Medulla oblongata (tissue), 1 donor: Measurements from ENCODE around the gene GJA3.

Experiments used
- DNase-seq: peaks from one replicate; pipeline ENCODE4 v3.0.0-alpha.2; 2015; ENCODE audit errors: extremely low spot score

The GJA3 gene

DNA sequence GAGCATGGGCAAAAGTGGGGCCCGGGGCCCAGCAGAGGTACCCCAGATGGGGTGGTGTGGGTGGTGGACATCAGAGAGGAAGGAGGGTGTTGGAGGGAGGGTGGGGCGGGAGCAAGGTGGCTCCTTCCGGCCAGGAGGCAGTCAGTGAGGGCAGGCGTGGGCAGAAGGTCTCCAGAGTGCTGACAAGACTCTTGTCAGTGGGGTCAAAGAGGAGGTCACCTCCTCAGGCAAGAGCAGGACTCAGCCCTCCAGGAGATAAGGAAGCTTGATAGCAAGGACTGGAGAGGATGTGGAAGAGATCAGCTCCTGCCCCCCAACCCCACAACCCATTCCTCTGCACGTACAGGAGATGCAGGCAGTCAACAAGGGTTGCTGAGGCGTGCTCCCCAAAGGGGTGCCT, 9.8 kb downstream of the GJA3 start:
- DNase-seq = no peak

DNA sequence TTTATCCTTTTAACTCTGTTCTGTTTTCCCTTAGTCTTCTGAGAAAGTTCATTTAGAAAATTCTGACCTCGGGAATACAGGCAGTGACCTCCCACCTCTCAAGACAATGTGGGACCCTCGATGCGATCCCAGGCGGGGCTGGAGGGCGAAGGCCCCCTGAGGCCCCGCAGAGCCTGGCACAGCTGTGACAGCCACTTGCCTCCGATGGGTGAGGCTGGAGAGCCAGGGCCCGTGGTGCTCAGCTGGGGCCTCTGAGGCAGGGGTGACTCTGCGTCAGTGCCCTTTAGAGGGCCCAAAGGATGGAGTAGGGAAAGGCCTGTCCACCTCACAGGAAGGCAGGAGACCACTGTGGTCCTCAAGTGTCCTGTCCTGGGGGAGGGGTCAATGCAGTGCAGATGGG, 10.3 kb downstream of the GJA3 start:
- no peak for DNase-seq

DNA sequence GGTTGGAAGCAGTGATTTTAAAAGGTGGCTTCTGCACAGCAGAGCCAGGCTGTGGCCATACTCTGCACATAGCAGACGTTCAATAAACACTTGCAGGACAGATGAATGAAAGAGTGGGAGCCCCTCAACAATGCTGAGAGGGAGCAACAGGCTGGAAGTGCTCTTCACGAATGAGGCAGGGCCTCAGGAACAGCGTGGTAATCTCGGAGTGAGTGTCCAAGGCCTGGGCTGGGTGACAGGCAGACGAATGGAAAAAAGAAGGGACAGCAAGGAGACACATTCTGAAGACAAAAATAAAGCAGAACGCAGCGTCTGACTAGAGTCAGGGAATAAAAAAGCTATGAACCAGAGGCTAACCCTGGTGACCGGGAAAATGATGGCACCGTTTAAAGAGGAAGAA, 11.1 kb downstream of the GJA3 start:
- no peak for DNase-seq

DNA sequence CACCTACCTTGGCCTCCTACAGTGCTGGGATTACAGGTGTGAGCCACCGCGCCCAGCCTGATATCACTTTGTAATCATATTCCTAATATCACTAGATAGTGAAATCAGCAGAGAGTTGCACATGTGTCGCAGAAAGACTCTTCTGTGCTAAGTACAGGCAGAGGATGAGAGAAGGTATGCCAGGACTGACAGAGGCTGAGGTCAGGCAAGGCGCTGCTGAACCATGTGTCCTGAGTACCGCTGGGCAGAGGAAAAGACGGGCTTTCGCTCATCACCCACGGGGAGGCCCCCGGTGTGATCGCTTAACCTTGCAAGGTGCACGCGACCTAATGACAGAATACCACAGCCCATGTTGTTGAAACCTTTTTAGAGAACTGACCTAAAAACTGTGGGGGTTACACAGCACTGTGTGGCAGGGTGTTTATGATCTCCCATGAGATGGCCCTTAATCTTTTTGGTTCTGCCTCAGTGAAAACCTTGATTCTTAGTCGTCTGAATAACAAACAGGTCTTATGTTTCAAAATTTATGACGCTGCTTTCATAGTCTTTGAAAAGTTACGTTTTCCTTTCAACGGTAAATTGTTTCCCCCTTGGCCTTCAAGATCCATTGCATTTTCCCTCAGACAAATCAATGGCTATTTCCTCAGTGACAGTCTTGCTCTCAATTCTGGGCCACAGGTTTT, 12.2 kb downstream of the GJA3 start:
- no peak for DNase-seq

DNA sequence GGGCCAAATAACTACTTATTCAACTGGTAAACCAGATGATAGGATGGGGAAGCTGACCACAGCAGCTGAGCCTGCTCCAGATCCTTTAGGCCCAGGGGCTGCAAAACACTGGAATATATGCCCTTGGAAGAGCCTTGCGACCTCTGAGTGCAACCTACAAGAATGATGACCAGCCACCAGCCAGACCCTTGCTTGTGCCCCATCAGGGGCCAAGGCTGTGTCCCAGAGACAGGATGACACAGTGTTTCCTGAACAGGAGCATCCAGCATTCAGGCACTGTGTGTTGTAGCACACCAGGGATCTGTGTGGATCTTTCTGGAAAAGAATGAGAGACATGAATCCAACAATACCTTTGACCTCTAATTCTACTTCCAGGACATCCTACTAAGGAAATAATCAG, 14.5 kb downstream of the GJA3 start:
- no peak for DNase-seq

DNA sequence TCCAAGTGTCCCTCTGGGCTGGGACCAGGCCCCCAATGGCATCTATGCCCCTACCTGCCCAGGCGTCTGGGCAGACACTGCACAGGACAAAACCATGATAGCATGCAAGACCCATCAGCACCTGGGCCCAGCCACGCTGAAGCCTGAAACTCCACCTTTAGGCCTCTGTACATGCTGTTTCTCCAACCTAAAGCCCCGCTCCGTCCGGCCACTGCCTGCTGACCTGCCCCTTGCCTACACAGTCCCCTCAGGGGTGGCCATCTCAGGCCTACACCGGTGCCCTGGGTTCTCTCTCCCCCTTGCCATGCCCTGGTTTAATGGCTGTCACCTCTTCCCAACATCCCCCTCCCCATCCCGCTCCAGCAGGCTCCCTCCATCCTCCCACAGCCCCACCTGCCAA, 15.3 kb downstream of the GJA3 start:
- no peak for DNase-seq

DNA sequence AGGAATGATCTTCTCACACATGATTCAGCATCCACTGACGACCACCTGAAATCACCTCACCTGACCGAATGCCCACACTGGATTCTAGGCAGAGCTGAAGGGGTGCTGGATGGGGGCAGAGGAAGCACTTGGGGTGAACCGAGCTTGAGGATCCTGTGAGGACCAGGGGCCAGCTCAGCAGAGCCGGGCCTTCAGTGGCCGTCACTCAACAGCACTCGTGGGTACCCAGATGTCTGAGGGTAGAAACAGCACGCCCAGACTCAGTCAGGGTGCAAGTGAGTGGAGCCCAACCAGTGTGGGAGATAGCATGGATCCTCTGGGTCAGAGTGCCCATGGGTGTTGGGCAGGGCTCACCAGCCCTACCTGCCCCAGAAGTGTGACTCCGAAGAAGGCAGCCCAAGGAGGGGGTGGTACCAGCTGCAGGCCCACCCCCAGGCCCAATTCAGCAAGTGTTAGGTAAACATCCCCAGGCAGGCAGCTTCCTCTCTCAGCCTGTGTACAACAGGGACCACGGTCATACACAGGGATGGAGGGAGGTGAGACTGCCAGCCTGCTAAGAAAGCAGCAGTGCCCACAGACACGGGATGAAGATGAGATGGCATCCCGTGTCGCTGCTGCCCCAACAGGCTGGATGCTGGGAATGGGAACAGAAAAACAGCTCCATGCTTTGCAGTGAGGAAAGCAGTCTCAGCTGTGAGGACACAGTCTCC, 16.6 kb downstream of the GJA3 start:
- no peak for DNase-seq

DNA sequence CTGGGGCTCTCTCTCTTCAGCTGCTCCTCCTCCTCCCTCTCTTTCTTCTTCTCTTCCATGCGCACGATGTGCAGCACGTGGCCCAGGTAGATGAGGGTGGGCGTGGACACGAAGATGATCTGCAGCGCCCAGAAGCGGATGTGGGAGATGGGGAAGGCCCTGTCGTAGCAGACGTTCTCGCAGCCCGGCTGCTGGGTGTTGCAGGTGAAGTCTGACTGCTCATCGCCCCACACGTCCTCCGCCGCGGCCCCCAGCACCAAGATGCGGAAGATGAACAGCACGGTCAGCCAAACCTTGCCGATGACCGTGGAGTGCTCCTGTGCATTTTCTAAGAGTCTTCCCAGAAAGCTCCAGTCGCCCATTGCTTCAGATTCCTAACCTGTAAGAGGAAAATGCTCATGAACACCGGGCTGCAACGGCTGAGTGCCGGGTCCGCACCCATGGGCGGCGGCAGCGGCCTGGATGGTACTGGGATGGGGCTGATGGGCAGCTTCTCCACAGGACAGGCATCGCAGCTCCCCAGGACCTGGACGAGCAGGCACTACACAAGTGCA, 17.8 kb downstream of the GJA3 start:
- DNase-seq = no peak

DNA sequence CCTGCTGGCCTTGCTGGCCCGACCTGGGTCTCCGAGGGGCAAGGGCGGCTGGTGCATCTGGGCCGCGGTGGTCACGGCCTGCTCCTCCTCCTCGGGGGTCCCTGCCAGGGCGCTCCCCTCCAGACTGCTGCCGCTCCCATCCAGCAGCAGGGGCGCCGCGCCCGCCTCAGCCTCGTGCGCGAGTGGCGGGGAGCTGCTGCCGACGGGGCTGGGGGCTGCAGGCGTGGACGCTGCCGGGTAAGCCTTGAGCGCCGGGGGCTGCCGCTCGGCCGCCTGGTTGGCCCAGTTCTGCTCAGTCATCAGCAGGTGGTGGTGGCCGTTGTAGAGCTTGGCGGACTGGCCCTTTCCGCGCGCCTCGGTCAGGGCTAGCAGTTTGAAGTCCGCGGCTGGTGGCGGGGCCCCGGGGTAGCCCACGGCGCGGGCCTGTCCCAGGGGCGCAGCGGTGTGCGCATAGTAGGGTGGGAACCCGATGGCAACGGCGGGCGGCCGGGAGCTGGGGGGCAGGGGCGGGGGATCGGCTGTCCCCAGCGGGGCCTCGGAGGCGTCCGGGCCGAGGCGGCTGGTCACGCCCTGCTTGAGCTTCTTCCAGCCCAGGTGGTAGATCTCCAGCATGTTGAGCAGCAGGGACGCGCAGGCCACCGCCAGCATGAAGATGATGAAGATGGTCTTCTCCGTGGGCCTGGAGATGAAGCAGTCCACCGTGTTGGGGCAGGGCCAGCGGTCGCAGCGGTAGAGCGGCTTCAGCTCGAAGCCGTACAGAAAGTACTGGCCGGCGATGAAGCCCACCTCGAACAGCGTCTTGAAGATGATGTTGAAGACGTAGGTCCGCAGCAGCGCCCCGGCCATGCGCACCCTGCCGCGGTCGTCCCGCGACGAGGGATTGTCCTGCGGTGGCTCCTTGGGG, 18.6 kb downstream of the GJA3 start:
- DNase-seq = no peak

DNA sequence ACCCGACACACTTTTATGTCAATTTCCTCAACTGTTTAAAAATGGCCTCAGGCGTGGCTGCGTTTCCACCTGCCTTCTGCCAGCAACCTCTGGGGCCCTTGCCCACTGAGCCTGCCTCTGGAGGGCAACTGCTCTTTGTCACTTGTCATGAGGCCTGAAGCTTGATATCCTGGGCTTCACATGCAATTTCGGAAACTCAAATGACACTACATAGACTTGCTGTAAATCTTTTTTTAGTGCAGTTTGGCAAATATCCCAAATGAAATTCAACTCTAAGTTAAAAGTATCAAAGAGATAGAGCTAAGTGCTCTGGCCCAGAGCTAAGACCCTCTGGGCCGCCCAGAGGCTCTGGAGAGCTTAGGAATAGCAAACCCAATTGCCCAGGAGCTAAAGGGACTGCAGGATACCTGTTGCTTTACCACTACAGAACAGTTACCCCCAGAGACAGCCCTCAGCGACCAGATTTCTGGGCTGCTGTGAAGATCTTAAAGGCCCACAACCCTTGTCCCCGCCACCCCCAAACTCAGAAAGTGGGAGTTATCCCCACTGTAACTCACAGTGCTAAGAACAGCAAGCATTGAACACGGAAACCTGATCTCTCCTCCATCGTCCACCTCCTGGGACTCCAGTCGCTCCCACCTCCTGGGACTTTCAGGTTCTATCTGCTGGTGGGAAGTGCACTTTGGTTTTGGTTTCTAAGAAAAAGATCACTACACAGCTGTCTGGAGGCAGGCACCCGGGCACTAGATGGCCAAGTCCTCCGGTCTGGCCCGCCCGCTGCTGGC, 19.4 kb downstream of the GJA3 start:
- DNase-seq = no peak

DNA sequence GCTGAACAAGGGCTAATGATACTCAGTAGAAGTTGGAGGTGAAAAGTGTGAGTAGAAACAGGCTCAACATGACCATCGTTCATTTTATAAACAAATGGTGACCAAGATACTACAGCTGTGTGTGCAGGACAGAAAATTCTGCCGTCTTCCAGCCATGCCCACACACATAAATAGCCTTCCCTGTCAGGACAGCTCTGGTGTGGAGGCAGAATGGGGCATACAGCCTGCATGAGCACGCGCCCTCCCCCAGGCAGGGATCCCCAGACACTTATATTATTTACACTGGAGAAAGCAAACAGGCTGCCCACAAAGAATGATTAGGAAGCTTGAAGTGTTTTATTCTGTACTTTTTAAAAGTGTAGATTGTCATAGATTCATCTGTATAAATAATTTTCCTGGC, 20.4 kb downstream of the GJA3 start:
- no peak for DNase-seq

DNA sequence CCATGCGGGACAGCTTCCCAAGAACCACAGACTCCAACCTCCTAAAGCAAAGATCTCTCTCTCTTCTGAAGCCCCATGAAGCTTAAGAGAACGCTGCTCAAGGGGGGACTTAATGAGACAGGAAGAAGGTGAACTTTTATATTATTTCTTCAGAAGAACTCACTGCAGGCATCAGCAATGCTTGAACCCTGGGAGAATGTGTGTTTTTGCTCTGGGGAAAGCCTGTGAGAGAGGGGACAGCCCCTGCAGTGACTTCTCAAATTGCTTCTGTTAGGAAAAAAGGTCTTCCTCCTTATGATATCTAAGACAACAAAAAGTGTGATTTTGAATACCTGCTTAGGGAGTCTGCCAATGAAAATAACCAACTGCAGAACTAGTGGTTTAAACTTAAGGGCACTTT, 23.0 kb downstream of the GJA3 start:
- DNase-seq = no peak

DNA sequence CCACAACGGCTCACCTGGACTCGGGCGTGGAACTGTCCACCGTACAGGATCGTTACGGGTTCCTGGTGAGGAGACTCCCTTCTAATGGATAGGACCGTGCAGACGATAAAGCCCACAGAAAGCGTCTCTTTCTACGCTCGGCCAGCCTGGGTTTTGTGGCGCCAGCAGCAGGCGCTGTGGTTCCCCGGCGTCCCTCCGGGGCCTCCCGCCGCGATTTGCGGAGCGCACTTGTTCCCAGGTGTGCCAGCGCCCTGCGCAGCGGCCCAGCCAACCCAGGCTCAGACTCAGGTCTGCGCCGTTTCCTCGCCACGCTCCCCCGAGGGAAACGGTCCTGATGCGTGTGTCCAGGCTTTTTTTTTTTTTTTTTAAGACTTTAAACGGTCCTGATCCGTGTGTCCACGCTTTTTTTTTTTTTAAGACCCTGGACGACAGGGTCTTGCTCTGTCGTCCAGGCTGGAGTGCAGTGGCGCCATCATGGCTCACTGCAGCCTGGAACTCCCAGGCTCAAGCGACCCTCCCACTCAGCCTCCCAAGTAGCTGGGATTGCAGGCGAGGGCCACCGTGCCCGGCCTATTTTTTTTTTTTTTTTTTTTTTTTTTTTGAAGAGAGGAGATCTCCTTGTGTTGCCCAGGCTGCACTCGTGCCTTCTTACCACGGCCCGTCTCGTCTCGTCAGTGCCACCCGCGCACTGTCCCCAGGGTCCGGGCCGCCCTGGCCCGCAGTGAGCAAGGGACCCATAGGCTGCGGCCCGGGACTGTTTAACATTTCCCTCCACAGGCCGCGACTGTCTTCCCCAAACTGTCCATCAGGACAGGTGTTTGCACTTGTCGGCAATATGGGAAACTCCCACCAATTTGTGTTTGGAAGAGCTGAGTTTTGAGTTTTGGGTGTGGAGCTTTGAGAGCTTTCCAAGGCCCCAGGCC, 23.8 kb downstream of the GJA3 start:
- no peak for DNase-seq

DNA sequence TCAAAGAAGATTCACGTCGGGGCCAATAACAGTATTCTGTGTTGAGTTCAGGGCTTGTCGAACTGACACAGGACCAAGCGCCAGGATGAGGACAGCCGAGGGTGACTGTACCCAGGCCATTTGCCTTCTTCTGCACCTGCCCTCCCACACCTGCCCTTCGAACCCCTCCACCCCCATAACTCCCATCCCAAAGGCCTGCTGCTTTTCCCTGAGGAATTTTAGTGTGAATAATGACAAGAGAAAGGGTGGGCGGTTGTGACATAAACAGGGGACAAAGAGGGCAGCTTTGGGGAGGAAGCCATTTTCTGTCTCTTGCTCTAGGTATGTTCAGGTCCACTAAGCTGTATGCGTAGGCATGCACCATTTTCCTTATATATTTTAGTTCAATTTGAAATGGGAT, 26.1 kb downstream of the GJA3 start:
- no peak for DNase-seq

DNA sequence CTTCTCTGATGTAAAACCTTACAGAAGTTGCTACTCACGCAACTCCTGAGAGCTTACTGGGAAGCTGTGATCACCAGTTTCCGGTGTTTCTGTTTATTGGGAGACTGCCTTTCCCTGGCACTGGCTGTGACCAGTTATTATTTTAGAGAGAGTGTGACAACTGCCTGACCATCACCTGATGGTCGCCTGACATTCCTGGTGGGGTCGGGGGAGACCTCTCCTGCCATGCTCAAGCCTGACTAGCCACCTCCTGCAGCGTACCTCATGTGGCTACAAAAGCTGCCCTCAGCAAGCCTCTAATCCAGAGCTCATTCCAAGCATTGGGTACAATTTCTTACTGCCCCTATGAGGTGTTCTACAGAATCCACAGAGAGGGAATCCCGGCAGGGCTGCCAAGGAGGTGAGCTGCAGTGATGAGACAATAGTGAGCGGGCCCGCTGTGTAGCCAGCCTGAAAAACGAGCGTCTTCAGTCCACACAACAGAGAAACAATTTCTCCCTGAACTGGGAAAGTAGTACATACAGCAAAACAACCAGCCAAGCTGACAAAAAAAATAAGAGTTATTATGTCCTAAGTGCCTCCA, 28.7 kb downstream of the GJA3 start:
- DNase-seq = no peak

DNA sequence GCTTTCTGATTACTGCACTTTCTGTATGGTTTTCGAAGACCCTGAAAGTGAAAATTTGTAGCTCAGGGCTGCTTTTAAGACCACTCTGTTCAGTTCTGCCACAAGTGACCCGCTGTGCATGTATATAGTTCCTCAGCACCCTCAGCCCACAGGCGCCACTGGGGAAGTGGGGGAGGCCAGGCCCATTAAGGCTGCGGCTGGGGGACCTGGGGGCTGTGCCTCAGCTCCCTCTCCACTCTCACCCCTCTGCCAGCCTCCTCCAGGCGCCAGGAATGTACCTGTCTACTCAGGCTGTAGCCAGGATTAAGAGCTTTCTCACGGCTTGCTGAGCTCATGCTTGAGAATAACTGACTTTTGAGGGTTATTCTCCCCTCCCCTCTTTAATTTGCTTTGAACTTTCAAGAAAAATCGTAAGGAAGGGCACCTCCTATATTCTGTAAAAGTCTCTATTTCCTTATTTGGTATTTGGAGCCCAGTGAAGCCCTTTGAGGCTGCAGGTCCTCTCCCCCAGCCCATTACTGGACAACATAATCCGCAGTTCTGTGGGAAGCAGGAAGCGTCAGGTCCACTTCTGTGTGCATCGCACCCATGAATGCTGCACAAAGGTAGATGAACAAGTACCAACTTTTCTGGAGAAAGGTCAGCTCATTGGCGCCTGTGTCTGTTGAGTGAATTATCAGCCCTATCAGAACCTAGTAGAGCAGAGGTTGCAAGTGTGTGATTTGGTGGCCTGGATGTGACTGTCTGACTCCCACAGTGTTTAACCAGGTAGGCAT, 29.6 kb downstream of the GJA3 start:
- DNase-seq = no peak

DNA sequence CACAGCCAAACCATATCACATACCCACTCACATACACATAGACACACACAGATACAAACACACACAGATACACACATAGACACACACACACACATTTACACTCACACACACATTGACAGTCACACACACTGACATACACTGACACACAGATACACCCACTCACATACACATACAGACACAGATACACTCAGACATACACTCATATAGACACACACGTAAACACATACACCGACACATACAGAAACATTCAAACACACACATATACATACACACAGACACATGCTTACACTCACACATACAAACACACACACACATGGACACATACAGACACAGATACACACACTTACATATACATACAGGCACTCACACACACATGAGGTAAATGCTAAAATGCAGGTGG, 30.2 kb downstream of the GJA3 start:
- no peak for DNase-seq

DNA sequence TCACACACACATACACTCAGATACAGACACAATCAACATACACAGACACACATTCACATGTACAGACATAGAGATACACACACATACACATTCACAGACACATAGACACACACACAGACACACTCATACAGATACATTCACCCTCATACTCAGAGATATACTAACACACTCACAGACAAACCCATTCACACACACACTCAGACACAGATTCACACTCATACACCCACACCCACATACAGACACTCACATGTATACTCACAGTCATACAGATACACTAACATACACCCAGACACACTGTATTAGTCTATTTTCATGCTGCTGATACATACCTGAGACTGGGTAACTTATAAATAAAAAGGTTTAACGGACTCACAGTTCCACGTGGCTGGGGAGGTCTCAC, 30.8 kb downstream of the GJA3 start:
- no peak for DNase-seq

DNA sequence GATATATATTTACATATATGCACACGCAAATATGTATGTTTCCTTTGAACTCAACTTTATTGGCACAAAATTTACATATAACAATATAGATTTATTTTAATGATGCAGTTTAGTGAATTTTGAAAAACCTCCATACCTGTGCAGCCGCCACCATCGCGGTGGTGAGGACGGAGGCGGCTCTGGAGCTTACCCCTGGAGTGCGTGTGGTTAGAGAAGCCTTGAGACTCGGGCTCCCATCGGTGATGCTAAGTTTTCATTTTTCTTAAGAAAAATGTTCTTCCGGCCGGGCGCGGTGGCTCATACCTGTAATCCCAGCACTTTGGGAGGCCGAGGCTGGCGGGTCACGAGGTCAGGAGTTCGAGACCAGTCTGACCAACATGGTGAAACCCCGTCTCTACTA, 31.8 kb downstream of the GJA3 start:
- no peak for DNase-seq
